H9 (cell line): ENCODE results near the gene PER2. TPM values are rescaled to one million over a fixed set of nuclear protein-coding genes. Genes with fewer than 3 reads are reported as not detected.

Experiments used
- DNase-seq: peaks from one replicate; pipeline ENCODE4 v3.0.0-alpha.2; 2017
- H2AFZ ChIP-seq: one replicate; pipeline ENCODE4 v1.6.1; 2013; ENCODE audit warnings: mild to moderate bottlenecking, low read length, control low read depth, moderate library complexity
- H2AK5ac ChIP-seq: 2 replicates; pipeline ENCODE4 v1.6.1; 2013; ENCODE audit warnings: low read length, control low read depth, mixed read lengths; ENCODE audit not compliant: insufficient read length
- H2BK120ac ChIP-seq: one replicate; pipeline ENCODE4 v1.6.1; 2013; ENCODE audit warnings: low read depth, mild to moderate bottlenecking, low read length, control low read depth, inconsistent platforms; ENCODE audit not compliant: poor library complexity, severe bottlenecking
- H2BK12ac ChIP-seq: 2 replicates; pipeline ENCODE4 v1.6.1; 2013; ENCODE audit warnings: low read length, control low read depth, mixed read lengths, low read depth; ENCODE audit not compliant: insufficient read length
- H2BK15ac ChIP-seq: 2 replicates; pipeline ENCODE4 v1.6.1; 2013; ENCODE audit warnings: low read depth, low read length, control low read depth
- H2BK20ac ChIP-seq: one replicate; pipeline ENCODE4 v1.6.1; 2013; ENCODE audit warnings: low read depth, mild to moderate bottlenecking, low read length, control low read depth, inconsistent platforms; ENCODE audit not compliant: poor library complexity, severe bottlenecking
- H2BK5ac ChIP-seq: 2 replicates; pipeline ENCODE4 v1.6.1; 2013; ENCODE audit warnings: low read length, control low read depth, mixed read lengths; ENCODE audit not compliant: insufficient read length
- H3K14ac ChIP-seq: 2 replicates; pipeline ENCODE4 v1.6.1; 2013; ENCODE audit warnings: low read length, control low read depth; ENCODE audit not compliant: insufficient read depth
- H3K18ac ChIP-seq: 2 replicates; pipeline ENCODE4 v1.6.1; 2013; ENCODE audit warnings: low read depth, mild to moderate bottlenecking, mixed read lengths, low read length, control low read depth; ENCODE audit not compliant: insufficient read length
- H3K23ac ChIP-seq: 2 replicates; pipeline ENCODE4 v1.6.1; 2013; ENCODE audit warnings: low read length, control low read depth, mixed read lengths, low read depth; ENCODE audit not compliant: insufficient read length
- H3K23me2 ChIP-seq: 2 replicates; pipeline ENCODE4 v1.6.1; 2013; ENCODE audit warnings: low read depth, mild to moderate bottlenecking, mixed read lengths, low read length, control low read depth; ENCODE audit not compliant: insufficient read length, poor library complexity, severe bottlenecking
- H3K27ac ChIP-seq: 2 replicates; pipeline ENCODE4 v1.5.1; 2013; ENCODE audit warnings: low read length, control low read depth, mixed read lengths, low read depth; ENCODE audit not compliant: insufficient read length
- H3K27me3 ChIP-seq: 2 replicates; pipeline ENCODE4 v1.6.1; 2013; ENCODE audit warnings: low read length, control low read depth, inconsistent platforms; ENCODE audit not compliant: insufficient read depth
- H3K4ac ChIP-seq: 2 replicates; pipeline ENCODE4 v1.6.1; 2013; ENCODE audit warnings: low read depth, mild to moderate bottlenecking, control low read depth, inconsistent platforms, low read length, moderate library complexity
- H3K4me1 ChIP-seq: 2 replicates; pipeline ENCODE4 v1.6.1; 2013; ENCODE audit warnings: low read length, control low read depth, inconsistent platforms; ENCODE audit not compliant: insufficient read depth
- H3K4me2 ChIP-seq: 2 replicates; pipeline ENCODE4 v1.6.1; 2013; ENCODE audit warnings: low read length, control low read depth, mixed read lengths; ENCODE audit not compliant: insufficient read length, insufficient read depth
- H3K56ac ChIP-seq: 2 replicates; pipeline ENCODE4 v1.6.1; 2013; ENCODE audit warnings: low read depth, mild to moderate bottlenecking, mixed read lengths, low read length, control low read depth; ENCODE audit not compliant: insufficient read length
- H3K79me1 ChIP-seq: 2 replicates; pipeline ENCODE4 v1.6.1; 2013; ENCODE audit warnings: low read depth, mild to moderate bottlenecking, moderate library complexity, low read length, control low read depth, inconsistent platforms; ENCODE audit not compliant: insufficient read depth, poor library complexity, severe bottlenecking
- H3K79me2 ChIP-seq: 2 replicates; pipeline ENCODE4 v1.6.1; 2013; ENCODE audit warnings: low read length, control low read depth, inconsistent platforms; ENCODE audit not compliant: insufficient read depth
- H3K9ac ChIP-seq: 2 replicates; pipeline ENCODE4 v1.6.1; 2013; ENCODE audit warnings: low read length, control low read depth, mixed read lengths; ENCODE audit not compliant: insufficient read length; ENCODE audit errors: extremely low read depth
- H3K9me3 ChIP-seq: one replicate; pipeline ENCODE4 v1.6.1; 2013; ENCODE audit warnings: low read depth, low read length, inconsistent platforms; ENCODE audit not compliant: control insufficient read depth
- H3T11ph ChIP-seq: one replicate; pipeline ENCODE4 v1.6.1; 2013; ENCODE audit warnings: mild to moderate bottlenecking, low read length, control low read depth, inconsistent platforms
- H4K20me1 ChIP-seq: one replicate; pipeline ENCODE4 v1.6.1; 2013; ENCODE audit not compliant: control insufficient read depth, insufficient read length, insufficient read depth
- H4K5ac ChIP-seq: 2 replicates; pipeline ENCODE4 v1.6.1; 2013; ENCODE audit warnings: low read depth, mild to moderate bottlenecking, mixed read lengths, low read length, control low read depth; ENCODE audit not compliant: insufficient read length
- H4K8ac ChIP-seq: replicated peaks from 2 replicates; pipeline ENCODE4 v1.6.1; 2013; ENCODE audit warnings: low read length, control low read depth, mixed read lengths, low read depth; ENCODE audit not compliant: insufficient read length
- H4K91ac ChIP-seq: 2 replicates; pipeline ENCODE4 v1.6.1; 2013; ENCODE audit warnings: low read depth, mild to moderate bottlenecking, moderate library complexity, mixed read lengths, low read length, control low read depth; ENCODE audit not compliant: insufficient read length
- H3K27ac Mint-ChIP-seq, 3 experiments: 2 replicates in 2 of 3; 3 replicates in 1 of 3; pipeline ENCODE4 v1.8.0; 2020 to 2021; ENCODE audit warnings: mixed read lengths in 3 of 3, mild to moderate bottlenecking in 1 of 3, moderate library complexity in 1 of 3
- H3K27me3 Mint-ChIP-seq: 2 replicates; pipeline ENCODE4 v1.8.0; 2021; ENCODE audit warnings: low read depth, mild to moderate bottlenecking, moderate library complexity, mixed read lengths
- H3K36me3 Mint-ChIP-seq, 3 experiments: 2 replicates in 2 of 3; 3 replicates in 1 of 3; pipeline ENCODE4 v1.8.0; 2020 to 2021; ENCODE audit warnings: low read depth in 3 of 3, mixed read lengths in 3 of 3; ENCODE audit not compliant: insufficient read depth in 1 of 3
- H3K4me1 Mint-ChIP-seq, 2 experiments: 2 replicates each; pipeline ENCODE4 v1.8.0; 2020; ENCODE audit warnings: mixed read lengths in 2 of 2
- H3K4me3 Mint-ChIP-seq, 2 experiments: 2 replicates in 1 of 2; 3 replicates in 1 of 2; pipeline ENCODE4 v1.8.0; 2020 to 2021; ENCODE audit warnings: mild to moderate bottlenecking in 2 of 2, mixed read lengths in 2 of 2, moderate library complexity in 1 of 2
- H3K9me3 Mint-ChIP-seq, 2 experiments: 2 replicates in 1 of 2; 3 replicates in 1 of 2; pipeline ENCODE4 v1.8.0; 2020; ENCODE audit warnings: mild to moderate bottlenecking in 2 of 2, mixed read lengths in 2 of 2, moderate library complexity in 1 of 2
- CTCF ChIP-seq: fragments of 200-600 bp; sonication (generic); conservative IDR thresholded peaks from 3 replicates; pipeline ENCODE4 v1.8.0; 2021; ENCODE audit warnings: antibody characterized with exemption, mild to moderate bottlenecking
- WGBS: extraction: QIAGEN DNeasy Blood & Tissue Kit; methylation state at CpG from one replicate; pipeline ENCODE4 v1.1.7; 2013; ENCODE audit warnings: missing lambda C conversion rate, low lambda C conversion rate, mixed read lengths; ENCODE audit not compliant: insufficient read length; ENCODE audit errors: extremely low coverage; 5-methylcytosine and 5-hydroxymethylcytosine counted together
- total RNA-seq: library from RNA; stranded (reverse); gene quantifications from 2 replicates; pipeline ENCODE4 v1.2.1, GENCODE V29; 2021

The PER2 gene
- total RNA-seq, 1 experiment from 2014 or later: 12.9 TPM

GRCh38 chr2:238238766-238239542 is 49.5 kb downstream of the PER2 start:
- no peaks in the 10 kb centered on the region for H3K79me1 ChIP-seq
- Mint-ChIP-seq H3K36me3 (peaks cover 0 to 5% (median 3%) of the 10 kb centered on the region in 3 experiments; a peak in 4 of 7 replicates), H3K27ac (no peak overlapping the region), H3K27me3 (peaks cover 60% of the 10 kb centered on the region), H3K4me3 (peak overlapping the region; percentile 46 to 74), H3K9me3 (peaks cover 2 to 3% of the 10 kb centered on the region in 2 experiments; a peak in 3 of 5 replicates), H3K4me1 (peaks cover 12 to 18% of the 10 kb centered on the region in 2 experiments)
- H4K91ac ChIP-seq: no peak overlapping the region
- no peak overlapping the region for H3K23ac ChIP-seq
- no peak overlapping the region for H3K9ac ChIP-seq
- no peak overlapping the region for H2BK20ac ChIP-seq
- H3K56ac ChIP-seq: no peak overlapping the region
- H4K20me1 ChIP-seq: no peaks in the 10 kb centered on the region
- no peak overlapping the region for H4K5ac ChIP-seq
- no peak overlapping the region for H2BK5ac ChIP-seq
- H4K8ac ChIP-seq: no peak overlapping the region
- WGBS: no CpG with 5 or more reads among the region's 75 CpGs
- TF ChIP-seq CTCF: peak; percentile 24; the same call in 1 of the 3 replicates
- H2AFZ ChIP-seq: no peak overlapping the region
- no peak overlapping the region for H3K14ac ChIP-seq
- peaks cover 3% of the 10 kb centered on the region; the same call in 1 of the 2 replicates for H3K4me1 ChIP-seq
- no peak overlapping the region for H3K4ac ChIP-seq
- H3T11ph ChIP-seq: no peak overlapping the region
- H3K18ac ChIP-seq: no peak overlapping the region
- no peak overlapping the region for H3K27ac ChIP-seq
- H2BK15ac ChIP-seq: no peak overlapping the region
- H3K4me2 ChIP-seq: no peak overlapping the region
- H3K9me3 ChIP-seq: no peaks in the 10 kb centered on the region
- no peak overlapping the region for H2BK12ac ChIP-seq
- H3K79me2 ChIP-seq: no peaks in the 10 kb centered on the region; the same call in 1 of the 2 replicates
- H2AK5ac ChIP-seq: no peak overlapping the region
- H3K23me2 ChIP-seq: peaks cover 6% of the 10 kb centered on the region
- no peak overlapping the region for H2BK120ac ChIP-seq
- DNase-seq: peak; percentile 38
- H3K27me3 ChIP-seq: peaks cover 15% of the 10 kb centered on the region; the same call in 1 of the 2 replicates
